ACHN (cell line): ENCODE data around the gene ZNF710.

Experiments
- DNase-seq: peaks from one replicate; pipeline ENCODE4 v3.0.0-alpha.2; 2015
- in situ Hi-C: cut with HindIII; loops from 2 replicates; pipeline ENCODE4 v1.10.0; 2017; ENCODE audit warnings: low sequenced_read_pairs, low pct_ligation_motif_present, low pct_unique_long_range_greater_than_20kb

ZNF710 gene

GRCh38 chr15:90049666-90050604 is 48.8 kb downstream of the ZNF710 start:
- in situ Hi-C loops, result no loop called here
- no peak for DNase-seq

- no peak for DNase-seq
- in situ Hi-C loops, result no loop called here
These were observed 50.8 kb downstream of the ZNF710 start for GRCh38 chr15:90051874-90052273.

GRCh38 chr15:90053685-90054466 is 52.8 kb downstream of the ZNF710 start:
- in situ Hi-C loops, result no loop called here
- no peak for DNase-seq

- in situ Hi-C loops, result no loop called here
- DNase-seq, result no peak
These were observed 53.5 kb downstream of the ZNF710 start for GRCh38 chr15:90054618-90055097.

- DNase-seq, result no peak
- in situ Hi-C loops, result no loop called here
These were observed 54.1 kb downstream of the ZNF710 start for GRCh38 chr15:90055182-90055581.

- no peak for DNase-seq
- in situ Hi-C loops, result no loop called here
These were observed 55.4 kb downstream of the ZNF710 start for GRCh38 chr15:90056529-90056928.

- in situ Hi-C loops, result no loop called here
- DNase-seq, result no peak
These were observed 57.2 kb downstream of the ZNF710 start for GRCh38 chr15:90058308-90058707.

GRCh38 chr15:90058775-90059174 is 57.7 kb downstream of the ZNF710 start:
- DNase-seq, result no peak
- in situ Hi-C loops, result no loop called here

- DNase-seq, result no peak
- in situ Hi-C loops, result no loop called here
These were observed 58.3 kb downstream of the ZNF710 start for GRCh38 chr15:90059208-90059985.

- in situ Hi-C loops, result no loop called here
- no peak for DNase-seq
These were observed 59.7 kb downstream of the ZNF710 start for GRCh38 chr15:90060797-90061196.

GRCh38 chr15:90062023-90062442 is 60.9 kb downstream of the ZNF710 start:
- no peak for DNase-seq
- in situ Hi-C loops, result no loop called here

GRCh38 chr15:90062462-90062932 is 61.4 kb downstream of the ZNF710 start:
- in situ Hi-C loops, result no loop called here
- DNase-seq, result no peak

- in situ Hi-C loops, result no loop called here
- DNase-seq, result no peak
These were observed 62.0 kb downstream of the ZNF710 start for GRCh38 chr15:90062973-90063769.

GRCh38 chr15:90063770-90064247 is 62.7 kb downstream of the ZNF710 start:
- no peak for DNase-seq
- in situ Hi-C loops, result no loop called here

GRCh38 chr15:90064911-90065681 is 64.0 kb downstream of the ZNF710 start:
- no peak for DNase-seq
- in situ Hi-C loops, result no loop called here

GRCh38 chr15:90065682-90066049 is 64.5 kb downstream of the ZNF710 start:
- no peak for DNase-seq
- in situ Hi-C loops, result no loop called here
